ENCODE results near the gene FXYD6. TPM values are rescaled to one million over a fixed set of nuclear protein-coding genes. Genes with fewer than 3 reads are reported as not detected.
"Not testable (repeated sequence)": the region's sequence is repeated elsewhere in the genome, so short reads cannot be mapped to it uniquely, and the experiment has no call there.

The FXYD6 gene
- total RNA-seq, 1 experiment from 2014 or later: 1.1 TPM

DNA sequence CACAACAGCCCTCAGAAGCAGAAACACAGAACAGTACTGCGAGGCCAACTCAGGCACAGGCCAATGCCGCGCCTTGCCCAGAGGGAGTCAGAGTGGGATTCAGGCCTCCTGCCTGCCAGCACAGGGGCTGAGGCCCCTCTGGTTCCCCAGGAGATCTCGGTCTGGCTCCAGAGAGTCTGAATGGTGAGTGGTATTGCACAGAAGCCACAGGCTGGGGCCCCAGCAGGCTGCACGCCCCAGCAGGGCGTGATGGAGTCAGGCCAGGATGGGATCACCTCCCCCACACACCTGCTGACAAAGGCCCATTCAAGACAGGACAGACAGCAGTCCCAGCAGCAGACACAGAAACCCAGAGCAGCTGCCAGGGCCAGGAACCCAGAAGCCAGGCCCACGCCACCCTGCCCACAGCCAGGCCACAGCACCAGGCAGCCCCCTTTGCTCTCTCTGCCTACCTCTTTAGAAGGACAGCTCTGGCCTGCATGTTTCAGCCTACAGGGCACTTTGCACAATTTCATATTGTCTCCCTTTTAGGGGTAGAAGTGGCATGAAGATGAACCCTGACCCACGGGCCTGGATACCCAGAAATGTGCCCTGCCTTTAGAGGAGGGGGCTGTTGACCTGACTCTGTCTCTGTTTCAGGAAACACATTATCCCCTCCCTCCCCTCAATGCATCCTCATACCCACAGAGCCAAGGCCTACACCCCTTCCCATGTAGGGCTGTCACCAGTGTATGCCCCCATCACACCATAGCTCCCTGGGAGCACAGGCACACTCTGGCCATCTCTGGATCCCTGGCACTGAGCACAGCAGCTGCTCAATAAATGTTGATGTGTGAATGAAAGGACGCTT is 6.1 kb downstream of the FXYD6 start:
- DNase-seq (ENCODE audit: low read depth): no peak

DNA sequence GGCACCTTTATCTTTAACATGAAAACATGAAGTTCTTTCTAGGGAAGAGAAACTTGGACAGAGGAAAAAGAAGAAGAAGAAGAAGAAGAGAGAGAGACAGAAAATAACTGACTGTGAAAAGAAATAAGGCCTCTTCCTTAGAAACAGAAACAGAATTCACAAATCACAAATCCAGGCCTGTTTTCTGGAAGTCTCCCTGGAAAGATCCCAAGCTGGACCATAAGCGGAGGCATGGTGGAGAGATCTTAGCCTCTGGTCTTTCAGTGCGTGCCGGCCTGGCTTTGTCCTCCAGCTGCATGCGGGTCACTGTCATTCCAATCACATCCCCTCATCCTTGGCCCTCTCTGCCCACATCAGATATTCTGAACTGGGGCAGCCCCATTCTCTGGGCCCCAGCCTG is 6.9 kb downstream of the FXYD6 start:
- DNase-seq (ENCODE audit: low read depth): no peak

DNA sequence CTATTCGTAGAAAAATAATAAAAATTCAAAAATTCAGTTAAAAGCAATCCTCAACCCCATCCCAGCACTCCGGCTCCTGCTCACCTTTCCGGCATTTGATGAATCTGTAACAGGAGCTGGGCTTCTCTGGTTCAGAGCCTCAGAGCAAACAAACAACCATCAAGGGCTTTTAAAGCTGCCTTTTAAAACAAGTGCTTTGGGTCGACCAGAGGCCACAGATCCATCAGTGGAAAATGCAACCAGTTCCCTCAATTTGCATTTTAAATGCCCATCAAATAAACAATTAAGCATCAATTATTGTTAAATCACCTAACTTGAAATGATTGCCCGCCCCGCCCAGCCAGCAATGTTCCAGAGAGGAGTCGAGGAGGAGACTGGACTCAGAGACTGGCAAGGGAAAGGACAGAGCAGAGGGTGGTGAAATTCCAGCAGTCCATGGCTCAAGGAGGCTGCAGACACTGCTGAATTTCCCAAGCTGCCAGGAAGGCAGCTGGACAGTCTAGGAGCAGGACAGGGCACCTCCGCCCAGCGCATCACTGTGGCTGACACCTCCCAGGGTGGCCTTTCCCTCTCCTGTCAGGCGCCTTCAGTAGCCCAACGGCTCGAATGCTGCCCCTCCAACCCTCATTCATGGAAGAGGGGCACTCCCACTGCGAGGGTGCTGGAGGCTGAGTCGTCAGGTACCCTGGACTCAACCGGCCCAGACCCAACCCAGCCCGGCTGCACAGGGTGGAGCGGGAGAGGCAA is 7.5 kb downstream of the FXYD6 start:
- no peak for DNase-seq (ENCODE audit: low read depth)

DNA sequence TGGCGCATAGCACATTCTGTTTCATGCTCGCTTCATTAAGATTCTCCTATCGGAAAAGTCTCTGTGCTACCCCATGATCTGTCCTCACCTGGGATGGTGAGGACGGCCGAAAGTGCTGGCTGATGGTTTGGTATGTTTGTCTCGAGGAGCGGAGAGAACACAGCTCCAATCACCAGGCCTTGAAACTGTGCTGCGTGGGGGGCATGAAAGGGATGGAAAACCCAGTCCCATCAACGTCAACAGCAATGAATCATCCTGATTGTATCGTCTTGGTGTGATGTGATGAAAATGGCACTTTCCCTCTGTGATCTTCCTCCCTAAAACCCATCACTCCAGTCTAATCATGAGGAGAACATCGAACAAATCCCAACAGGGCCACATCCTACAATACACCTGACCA is 8.4 kb downstream of the FXYD6 start:
- DNase-seq (ENCODE audit: low read depth): no peak

DNA sequence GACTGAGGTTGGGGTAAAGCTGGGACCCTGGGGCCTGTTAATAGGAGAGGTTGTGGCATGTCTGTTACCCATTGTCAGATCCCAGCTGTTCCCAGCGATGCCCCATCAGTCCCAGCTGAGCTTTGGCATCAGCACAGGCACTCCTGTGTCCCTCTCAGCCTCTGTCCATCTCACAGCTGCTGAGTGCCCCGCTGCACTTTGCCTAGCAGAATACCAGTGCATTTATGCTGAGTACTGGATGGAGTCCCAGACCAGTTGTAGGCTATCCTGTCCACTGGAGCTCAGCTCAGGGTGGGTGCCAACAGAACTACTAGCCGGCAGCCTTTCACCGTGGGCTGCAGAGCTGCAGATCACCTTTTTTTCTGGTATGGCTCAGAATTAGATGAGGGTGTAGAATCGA is 9.9 kb downstream of the FXYD6 start:
- no peak for DNase-seq (ENCODE audit: low read depth)

DNA sequence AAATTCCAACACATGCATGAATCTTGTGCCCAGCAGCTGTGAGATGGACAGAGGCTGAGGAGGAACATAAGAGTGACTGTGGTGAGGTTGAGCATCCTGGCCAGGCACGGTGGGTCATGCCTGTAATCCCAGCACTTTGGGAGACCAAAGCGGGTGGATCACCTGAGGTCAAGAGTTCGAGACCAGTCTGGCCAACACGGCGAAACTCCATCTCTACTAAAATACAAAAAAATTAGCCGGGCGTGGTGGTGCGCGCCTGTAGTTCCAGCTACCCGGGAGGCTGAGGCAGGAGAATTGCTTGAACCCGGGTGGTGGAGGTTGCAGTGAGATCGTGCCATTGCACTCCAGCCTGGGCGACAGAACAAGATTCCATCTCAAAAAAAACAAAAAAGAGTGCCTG is 10.9 kb downstream of the FXYD6 start:
- not testable (repeated sequence) for DNase-seq (ENCODE audit: low read depth)

DNA sequence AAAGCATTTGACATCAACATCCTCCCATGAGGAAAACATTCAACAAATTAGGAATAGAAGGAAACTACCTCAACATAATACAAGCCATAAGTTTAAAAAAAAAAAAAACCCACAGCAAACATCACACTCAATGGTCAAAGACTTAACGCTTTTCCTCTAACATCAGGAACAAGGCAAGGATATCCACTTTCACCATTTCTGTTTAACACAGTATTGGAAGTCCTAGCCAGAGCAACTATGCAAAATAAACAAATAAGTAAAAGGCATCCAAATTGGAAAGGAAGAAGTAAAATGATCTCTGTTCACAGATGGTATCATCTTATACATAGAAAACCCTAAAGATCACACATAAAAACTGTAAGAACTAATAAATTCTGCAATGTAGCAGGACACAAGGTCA is 13.1 kb downstream of the FXYD6 start:
- DNase-seq (ENCODE audit: low read depth): no peak

DNA sequence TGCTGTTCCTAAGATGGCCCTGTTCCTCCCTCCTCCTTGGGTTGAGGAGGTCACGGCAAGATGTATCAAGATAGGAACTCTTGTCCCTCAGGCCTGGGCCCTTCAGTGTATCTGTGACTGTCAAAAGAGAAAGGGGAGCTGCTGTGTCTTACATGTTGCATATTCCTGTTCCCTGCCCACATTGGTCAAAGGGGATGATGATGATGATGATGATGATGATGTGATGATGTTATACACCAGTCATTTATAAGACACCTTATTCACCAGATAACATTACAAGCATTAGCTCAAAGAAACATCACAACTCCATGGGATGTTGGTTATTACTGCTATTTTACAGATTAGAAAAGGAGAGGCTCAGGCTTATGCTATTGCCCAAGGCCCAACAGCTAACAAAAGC is 13.7 kb downstream of the FXYD6 start:
- DNase-seq (ENCODE audit: low read depth): no peak

DNA sequence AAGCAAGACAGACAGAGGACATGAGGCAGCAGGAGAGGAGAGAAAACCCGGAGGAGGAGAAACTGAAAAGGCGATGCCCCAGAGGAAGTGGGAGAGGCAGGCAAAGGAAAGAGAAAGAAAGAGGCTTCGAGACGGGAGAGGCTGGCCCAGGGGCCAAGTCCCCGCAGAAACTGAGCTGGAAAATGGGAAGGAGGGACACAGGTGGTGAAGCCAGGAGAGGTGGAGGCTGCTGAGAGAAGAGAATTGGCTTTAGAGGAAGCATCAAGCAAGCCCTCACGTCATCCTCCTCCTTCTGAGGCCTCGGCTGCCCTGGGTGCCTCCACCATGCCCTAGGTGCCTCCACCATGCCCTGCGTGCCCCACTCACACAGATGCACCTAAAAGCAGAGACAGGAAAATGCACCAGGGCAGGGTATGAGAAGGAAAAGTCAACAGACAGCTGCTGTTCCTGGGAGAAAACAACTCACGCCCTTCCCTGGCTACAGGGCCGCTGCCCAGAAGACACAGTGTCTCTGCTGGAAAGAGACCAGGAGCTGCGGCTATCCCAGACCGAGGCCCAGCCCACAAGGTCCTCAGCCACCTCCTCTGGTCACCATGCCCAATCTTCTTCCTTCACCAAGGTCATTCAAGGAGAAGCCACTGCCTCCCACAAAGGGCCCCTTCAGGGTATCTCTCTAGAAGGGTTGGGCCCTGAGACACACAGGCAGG is 14.3 kb downstream of the FXYD6 start:
- DNase-seq (ENCODE audit: low read depth): no peak

DNA sequence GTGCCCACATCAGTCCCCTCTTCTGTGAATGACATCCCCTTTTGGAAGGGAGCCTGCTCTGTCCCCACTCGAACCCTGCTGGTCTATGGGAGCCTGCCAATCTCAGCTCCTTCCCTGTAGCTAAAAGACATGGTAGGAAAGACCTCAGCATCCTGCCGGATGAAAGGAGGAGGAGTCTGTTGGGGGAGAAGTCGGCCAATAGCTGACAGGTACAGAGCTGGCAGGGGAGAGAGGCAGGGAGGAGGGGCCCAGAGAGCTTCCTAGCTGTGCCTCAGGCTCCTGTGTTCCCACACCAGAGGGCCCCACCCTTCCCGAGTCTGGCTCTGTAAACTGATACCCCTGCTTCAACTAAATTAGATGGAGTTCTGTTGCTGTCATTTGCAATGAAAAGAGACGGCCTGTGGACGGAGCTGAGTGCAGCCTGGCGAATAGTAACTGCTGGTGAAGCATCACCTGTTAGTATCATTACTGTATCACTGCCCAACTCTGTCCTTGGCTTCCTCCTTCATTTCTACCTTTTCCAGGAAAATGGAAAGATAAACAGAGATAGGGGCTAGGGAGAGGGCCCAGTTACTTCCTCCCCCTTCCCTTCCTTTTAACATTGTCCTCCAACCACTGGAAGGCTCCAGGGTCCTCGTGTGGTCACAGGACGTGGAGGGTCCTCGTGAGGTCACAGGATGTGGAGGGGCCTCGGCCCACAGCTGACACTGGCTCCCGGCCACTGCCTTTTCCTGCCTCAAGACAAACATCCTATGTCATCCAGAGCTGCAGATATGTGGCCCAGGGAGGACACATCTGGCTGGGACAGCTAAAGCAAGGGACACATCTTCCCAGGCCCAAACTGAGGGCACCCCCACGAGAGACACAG is 15.1 kb downstream of the FXYD6 start:
- DNase-seq (ENCODE audit: low read depth): peak; percentile 44

DNA sequence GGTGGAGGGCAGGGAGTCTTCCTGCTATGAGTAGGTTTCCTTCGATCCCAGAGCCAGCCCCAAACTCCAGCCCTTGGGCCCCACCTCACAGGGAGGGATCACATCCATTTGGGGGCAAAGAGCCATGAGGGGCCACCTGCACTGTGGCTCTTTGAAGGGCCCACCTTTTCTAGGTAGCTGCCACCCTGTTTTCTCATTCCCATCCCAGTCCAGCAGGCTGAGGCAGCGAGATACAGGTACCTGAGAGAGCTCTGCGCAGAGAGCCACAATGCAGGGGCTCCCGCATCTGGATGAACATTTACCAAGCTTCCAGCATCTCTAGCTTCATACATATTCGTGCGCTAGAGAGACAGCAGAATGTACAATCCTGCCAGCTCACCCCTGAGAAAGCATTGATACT is 16.3 kb downstream of the FXYD6 start:
- DNase-seq (ENCODE audit: low read depth): no peak

DNA sequence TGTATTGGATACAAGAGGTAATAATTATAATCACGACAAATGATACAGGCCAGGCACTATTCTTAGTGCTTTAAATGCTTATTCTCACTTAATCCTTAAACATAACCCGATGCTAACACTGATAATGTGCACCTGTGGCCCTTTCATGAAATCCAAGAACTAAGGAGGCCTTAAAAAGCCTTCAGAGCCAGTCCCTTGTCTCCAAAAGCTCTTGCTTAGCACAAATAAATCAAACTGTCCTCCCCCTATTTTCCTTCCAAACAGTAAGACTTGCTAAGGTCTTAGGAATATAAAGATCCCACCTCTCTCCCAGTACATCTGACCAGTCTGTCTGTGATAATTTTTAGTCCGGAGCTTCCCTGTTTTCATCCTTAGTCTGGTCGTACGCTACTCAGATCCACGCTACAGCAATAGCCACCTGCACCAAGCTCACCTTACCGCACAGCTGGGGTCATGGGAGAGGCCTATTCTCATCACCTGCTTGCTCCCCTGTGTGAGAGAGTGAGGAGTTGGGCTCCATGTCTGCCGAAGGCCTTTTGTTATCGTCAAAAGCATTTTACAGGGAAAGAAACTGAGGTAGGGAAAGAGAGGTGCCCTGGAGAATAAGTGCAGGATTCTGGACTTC is 16.9 kb downstream of the FXYD6 start:
- no peak for DNase-seq (ENCODE audit: low read depth)

DNA sequence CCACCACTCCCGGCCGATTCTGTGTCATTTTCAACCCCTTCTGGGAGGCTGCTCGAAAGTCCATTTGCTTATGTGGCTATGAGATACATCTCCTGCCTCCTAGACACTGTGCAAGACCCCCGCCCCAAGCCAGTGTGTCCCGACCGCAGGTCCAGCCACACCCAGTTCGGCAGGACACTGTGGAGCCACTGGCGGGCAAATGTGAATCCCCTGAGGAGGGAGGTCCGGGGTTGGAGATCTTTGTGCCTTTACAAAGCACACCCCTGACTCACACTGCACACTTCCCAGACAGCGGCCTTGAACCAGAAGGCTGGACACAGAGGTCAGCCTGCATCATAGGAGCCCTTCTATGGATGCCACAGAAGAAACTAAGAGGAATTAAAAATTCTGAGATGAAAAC is 17.4 kb downstream of the FXYD6 start:
- no peak for DNase-seq (ENCODE audit: low read depth)

DNA sequence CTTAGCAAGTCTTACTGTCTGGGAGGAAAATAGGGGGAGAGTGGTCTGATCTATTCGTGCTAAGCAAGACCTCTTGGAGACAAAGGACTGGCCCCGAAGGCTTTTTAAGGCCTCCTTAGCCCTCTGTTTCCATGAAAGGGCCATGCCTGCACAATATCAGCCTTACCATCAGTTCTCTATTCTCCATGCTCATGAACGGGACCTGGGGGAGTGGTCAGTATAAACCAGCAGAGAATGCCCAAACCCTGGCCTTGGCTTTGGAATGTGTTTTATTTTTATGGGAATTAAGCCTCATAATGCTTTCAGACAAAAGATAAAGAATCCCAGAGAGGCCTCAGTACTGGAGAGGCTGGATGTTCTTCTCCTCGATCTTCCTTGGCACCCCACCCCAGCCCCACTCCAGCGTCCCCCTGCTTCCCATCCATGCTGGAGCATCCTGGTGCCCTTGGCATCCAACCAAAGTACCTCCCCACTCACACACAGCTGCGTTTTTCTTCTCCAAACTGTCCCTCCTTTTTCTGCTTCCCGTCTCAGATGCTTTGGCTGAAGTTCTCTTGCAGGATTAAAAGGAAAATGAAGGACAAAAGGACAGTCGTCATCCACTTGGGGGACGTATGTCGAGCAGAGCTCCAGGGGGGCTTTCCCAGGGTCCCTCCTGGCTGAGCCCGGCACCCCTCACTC is 18.6 kb downstream of the FXYD6 start:
- no peak for DNase-seq (ENCODE audit: low read depth)

DNA sequence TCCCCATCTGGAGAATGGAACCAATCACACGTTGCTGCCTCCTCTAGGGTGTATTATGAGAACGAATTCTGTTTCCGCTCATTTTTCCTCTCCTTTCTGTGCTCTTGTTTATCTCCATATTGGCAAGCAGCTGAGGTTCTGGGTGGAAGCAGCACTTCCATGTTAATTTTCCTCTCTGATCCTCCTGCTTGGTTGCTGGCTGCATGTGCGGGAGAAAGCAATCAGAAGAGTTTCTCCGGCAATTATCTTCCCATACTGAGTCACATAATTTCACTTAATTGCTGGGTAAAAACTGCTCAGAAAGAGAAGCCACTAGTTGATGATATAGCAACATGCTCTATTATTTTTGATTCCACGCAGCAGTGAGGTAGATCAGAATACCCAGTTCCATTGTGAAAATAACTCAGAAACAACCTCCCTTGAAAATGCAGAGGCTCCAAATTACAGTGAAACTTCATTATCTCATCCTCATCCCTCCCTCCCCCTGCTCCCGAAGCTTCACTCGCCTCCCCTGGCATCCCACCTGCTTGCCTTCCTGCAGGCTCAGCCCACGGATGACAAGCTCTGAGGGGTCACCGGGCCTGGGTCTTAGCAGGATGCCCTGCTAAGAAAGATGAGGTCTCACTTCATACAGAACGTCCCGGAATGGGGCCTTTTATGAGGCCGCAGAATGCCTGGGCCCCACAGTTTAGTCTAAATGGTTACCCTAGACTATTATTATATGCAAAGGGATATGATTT is 20.4 kb downstream of the FXYD6 start:
- no peak for DNase-seq (ENCODE audit: low read depth)

DNA sequence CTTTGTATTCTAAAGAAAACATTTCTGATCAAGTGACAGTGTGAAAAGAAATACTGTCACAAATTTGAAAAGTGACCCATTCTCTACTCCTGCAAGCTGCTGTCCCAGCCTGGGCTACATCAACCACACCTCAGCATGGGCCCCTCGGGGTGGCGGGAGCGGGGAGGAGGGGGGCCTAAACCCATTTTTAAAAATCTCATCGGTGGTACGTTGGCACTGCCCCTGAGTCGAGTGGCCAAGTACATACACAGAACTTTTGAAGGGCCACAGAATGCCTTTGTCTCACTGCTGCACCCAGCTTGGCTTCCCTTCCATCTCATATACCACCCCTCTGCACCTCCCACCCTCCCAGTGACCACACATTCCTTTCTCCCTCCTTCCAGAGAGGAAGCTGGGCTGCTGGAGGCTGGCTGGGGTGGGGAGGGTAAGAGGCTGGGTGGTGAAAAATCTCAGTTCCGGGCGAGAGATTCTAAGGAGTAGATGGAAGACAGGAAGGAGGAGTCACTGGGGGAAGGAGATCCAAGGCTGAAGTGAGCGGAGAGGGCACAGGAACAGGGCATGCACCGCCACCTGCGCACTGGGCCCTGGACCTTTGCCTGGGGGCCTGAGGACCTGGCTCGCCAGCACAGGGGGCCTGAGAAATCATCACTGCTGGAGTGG is 21.1 kb downstream of the FXYD6 start:
- DNase-seq (ENCODE audit: low read depth): no peak

DNA sequence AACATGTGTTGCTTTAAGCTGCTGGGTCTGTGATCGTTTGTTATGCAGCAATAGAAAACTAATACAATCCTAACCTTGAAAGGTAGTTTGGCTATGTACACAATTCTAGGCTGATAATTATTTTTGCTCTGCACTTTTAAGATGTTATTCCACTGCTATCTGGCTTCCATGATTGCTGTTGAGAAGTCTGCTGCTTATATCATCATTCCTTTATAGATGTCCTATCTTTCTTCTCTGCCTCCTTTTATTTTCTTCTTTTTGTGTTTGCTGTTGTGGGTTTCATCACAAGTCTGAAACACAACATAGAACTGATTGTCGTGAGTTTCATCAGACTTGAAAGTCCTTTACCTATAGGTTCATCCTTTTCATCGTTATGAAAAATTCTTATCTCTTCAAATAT is 24.1 kb downstream of the FXYD6 start:
- no peak for DNase-seq (ENCODE audit: low read depth)

DNA sequence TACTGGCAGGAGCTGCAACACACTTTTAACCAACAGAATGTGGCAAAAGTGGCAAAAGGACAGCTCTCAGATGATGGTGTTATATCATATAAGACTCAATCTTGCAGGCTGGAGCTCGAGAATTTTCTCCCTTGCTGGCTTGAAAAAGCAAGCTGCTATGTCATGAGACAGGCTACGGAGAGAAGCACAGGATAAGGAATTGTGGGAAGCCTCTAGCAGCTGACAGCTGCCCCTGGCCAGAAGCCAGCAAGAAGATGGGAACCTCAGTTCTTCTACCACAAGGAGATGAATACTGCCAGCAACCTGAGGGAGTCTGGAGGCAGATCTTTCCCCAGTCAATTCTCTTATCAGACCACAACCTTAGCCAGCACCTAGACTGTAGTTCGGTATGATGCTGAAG is 24.6 kb downstream of the FXYD6 start:
- no peak for DNase-seq (ENCODE audit: low read depth)

DNA sequence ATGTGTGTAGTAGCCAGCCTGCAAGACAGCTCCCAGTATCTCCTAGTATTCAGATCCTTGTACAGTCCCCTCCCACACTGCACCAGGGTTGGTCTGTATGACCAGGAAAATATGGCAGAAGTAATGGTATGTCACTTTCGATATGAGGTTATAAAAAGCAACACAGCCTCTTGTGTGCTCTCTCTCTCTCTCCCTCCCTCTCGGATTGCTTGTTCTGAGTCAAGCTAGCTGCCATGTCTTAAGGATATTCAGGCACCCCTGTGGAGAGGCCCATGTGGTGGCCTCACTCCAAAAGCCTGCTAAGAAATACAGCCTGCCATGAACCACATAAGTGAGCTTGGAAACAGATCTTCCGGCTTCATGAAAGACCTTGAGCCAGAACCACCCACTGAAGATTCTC is 25.4 kb downstream of the FXYD6 start:
- DNase-seq (ENCODE audit: low read depth): peak; percentile 31

Data from HT1080 (cell line).